Endothelial cell (in vitro differentiated cells): ENCODE measurements around the gene KDM2A. TPM values are rescaled to one million over a fixed set of nuclear protein-coding genes. Genes with fewer than 3 reads are reported as not detected.

ENCODE experiments used
- DNase-seq: peaks from one replicate; pipeline ENCODE4 v3.0.0; 2021; ENCODE audit warnings: low spot score
- H3K27ac Mint-ChIP-seq: one replicate; pipeline ENCODE4 v1.8.0; 2021; ENCODE audit warnings: mixed read lengths, inconsistent platforms; ENCODE audit not compliant: unreplicated experiment
- H3K27me3 Mint-ChIP-seq: one replicate; pipeline ENCODE4 v1.8.0; 2021; ENCODE audit warnings: mild to moderate bottlenecking, moderate library complexity, mixed read lengths, inconsistent platforms; ENCODE audit not compliant: unreplicated experiment
- H3K36me3 Mint-ChIP-seq: one replicate; pipeline ENCODE4 v1.8.0; 2021; ENCODE audit warnings: mild to moderate bottlenecking, low read depth, mixed read lengths, inconsistent platforms; ENCODE audit not compliant: unreplicated experiment
- H3K4me1 Mint-ChIP-seq: one replicate; pipeline ENCODE4 v1.8.0; 2021; ENCODE audit warnings: mild to moderate bottlenecking, mixed read lengths, inconsistent platforms; ENCODE audit not compliant: unreplicated experiment
- H3K4me3 Mint-ChIP-seq: one replicate; pipeline ENCODE4 v1.8.0; 2021; ENCODE audit warnings: mild to moderate bottlenecking, mixed read lengths, inconsistent platforms; ENCODE audit not compliant: unreplicated experiment
- H3K9me3 Mint-ChIP-seq: one replicate; pipeline ENCODE4 v1.8.0; 2021; ENCODE audit warnings: mixed read lengths, inconsistent platforms; ENCODE audit not compliant: unreplicated experiment
- CTCF ChIP-seq: fragments of 200-600 bp; sonication (generic); IDR thresholded peaks from one replicate; pipeline ENCODE4 v1.5.0; 2021; ENCODE audit warnings: antibody characterized with exemption; ENCODE audit not compliant: unreplicated experiment
- total RNA-seq: library from RNA; stranded (reverse); fragmentation: NEBNext Ultra II Directional; extraction: Animal tissue kit (Norgen Biotek cat#: 25700); gene quantifications from one replicate; pipeline ENCODE4 v1.2.1, GENCODE V29; 2021; ENCODE audit not compliant: unreplicated experiment

KDM2A gene
- total RNA-seq, 1 donor from 2014 or later = 76.9 TPM

GRCh38 chr11:67253872-67254624, 135.0 kb downstream of the KDM2A start:
- DNase-seq = no peak
- H3K9me3 Mint-ChIP-seq = no peaks in the 10 kb centered on the region
- H3K36me3 Mint-ChIP-seq = peaks cover 63% of the 10 kb centered on the region
- H3K27me3 Mint-ChIP-seq = peaks cover 8% of the 10 kb centered on the region
- peaks cover 20% of the 10 kb centered on the region for H3K4me1 Mint-ChIP-seq
- H3K4me3 Mint-ChIP-seq = peak overlapping the region; percentile 81
- no peak for TF ChIP-seq CTCF
- peak overlapping the region; percentile 11 for H3K27ac Mint-ChIP-seq

GRCh38 chr11:67254798-67255197, 135.7 kb downstream of the KDM2A start:
- Mint-ChIP-seq H3K27ac (peak overlapping the region; percentile 31), H3K4me1 (peaks cover 20% of the 10 kb centered on the region), H3K4me3 (peak overlapping the region; percentile 76), H3K9me3 (no peaks in the 10 kb centered on the region), H3K27me3 (peaks cover 10% of the 10 kb centered on the region), H3K36me3 (peaks cover 58% of the 10 kb centered on the region)
- no peak for TF ChIP-seq CTCF
- no peak for DNase-seq

- Mint-ChIP-seq H3K9me3 (no peaks in the 10 kb centered on the region), H3K27ac (no peak overlapping the region), H3K4me1 (peaks cover 20% of the 10 kb centered on the region), H3K4me3 (peak overlapping the region; percentile 83), H3K27me3 (peaks cover 10% of the 10 kb centered on the region), H3K36me3 (peaks cover 56% of the 10 kb centered on the region)
- no peak for DNase-seq
- no peak for TF ChIP-seq CTCF
Measured at GRCh38 chr11:67255353-67255752, 136.3 kb downstream of the KDM2A start.

GRCh38 chr11:67255864-67256263, 136.8 kb downstream of the KDM2A start:
- peaks cover 55% of the 10 kb centered on the region for H3K36me3 Mint-ChIP-seq
- H3K4me1 Mint-ChIP-seq = peaks cover 20% of the 10 kb centered on the region
- H3K27me3 Mint-ChIP-seq = peaks cover 7% of the 10 kb centered on the region
- H3K9me3 Mint-ChIP-seq = no peaks in the 10 kb centered on the region
- H3K27ac Mint-ChIP-seq = no peak overlapping the region
- H3K4me3 Mint-ChIP-seq = peak overlapping the region; percentile 83
- DNase-seq = no peak
- no peak for TF ChIP-seq CTCF

GRCh38 chr11:67256477-67257135, 137.5 kb downstream of the KDM2A start:
- Mint-ChIP-seq H3K36me3 (peaks cover 48% of the 10 kb centered on the region), H3K4me3 (peak overlapping the region; percentile 69), H3K27ac (peak overlapping the region; percentile 67), H3K9me3 (no peaks in the 10 kb centered on the region), H3K4me1 (peaks cover 24% of the 10 kb centered on the region), H3K27me3 (peaks cover 7% of the 10 kb centered on the region)
- no peak for TF ChIP-seq CTCF
- no peak for DNase-seq
